Liver (tissue), 9 donors: ENCODE data around the gene CCDC9B. TPM values are rescaled to one million over a fixed set of nuclear protein-coding genes. Genes with fewer than 3 reads are reported as not detected.

Experiments used
- DNase-seq: peaks from one replicate; pipeline ENCODE4 v3.0.0-alpha.2; 2017; ENCODE audit warnings: low spot score
- H3K27ac ChIP-seq, 2 donors: one replicate each; pipeline ENCODE4 v1.7.0; 2013; ENCODE audit warnings: inconsistent platforms in 2 of 2, low read length in 2 of 2, control low read depth in 1 of 2, low read depth in 1 of 2, mild to moderate bottlenecking in 1 of 2
- H3K27me3 ChIP-seq, 4 donors: one replicate each; pipeline versions ENCODE4 v1.6.1 to v1.7.0; 2013; ENCODE audit warnings: low read length in 3 of 4, inconsistent platforms in 1 of 4, mild to moderate bottlenecking in 1 of 4, moderate library complexity in 1 of 4; ENCODE audit not compliant: control insufficient read depth in 4 of 4, insufficient read depth in 4 of 4
- H3K36me3 ChIP-seq, 4 donors: one replicate each; pipeline versions ENCODE4 v1.6.1 to v1.7.0; 2013; ENCODE audit warnings: low read length in 3 of 4, mild to moderate bottlenecking in 3 of 4, low read depth in 1 of 4, moderate library complexity in 1 of 4; ENCODE audit not compliant: control insufficient read depth in 4 of 4, insufficient read depth in 3 of 4
- H3K4me1 ChIP-seq, 4 donors: one replicate each; pipeline versions ENCODE4 v1.6.1 to v1.7.0; 2013; ENCODE audit warnings: low read length in 3 of 4, mild to moderate bottlenecking in 3 of 4, moderate library complexity in 1 of 4; ENCODE audit not compliant: control insufficient read depth in 4 of 4, insufficient read depth in 4 of 4
- H3K4me3 ChIP-seq, 3 donors: one replicate each; pipeline versions ENCODE4 v1.6.1 to v1.7.0; 2013; ENCODE audit warnings: low read length in 3 of 3, control low read depth in 1 of 3, low read depth in 1 of 3, mild to moderate bottlenecking in 1 of 3
- H3K9ac ChIP-seq, 2 donors: one replicate each; pipeline ENCODE4 v1.7.0; 2013; ENCODE audit warnings: low read length in 2 of 2, mild to moderate bottlenecking in 2 of 2, moderate library complexity in 2 of 2, control low read depth in 1 of 2, low read depth in 1 of 2
- H3K9me3 ChIP-seq, 4 donors: one replicate each; pipeline versions ENCODE4 v1.6.1 to v1.7.0; 2013; ENCODE audit warnings: low read length in 3 of 4; ENCODE audit not compliant: control insufficient read depth in 4 of 4
- ATF3 ChIP-seq: IDR thresholded peaks from 2 replicates; pipeline ENCODE4 v1.6.1; 2016; ENCODE audit warnings: antibody characterized with exemption
- CTCF ChIP-seq: fragments of 150-350 bp; IDR thresholded peaks from 2 replicates; pipeline ENCODE4 v1.5.1; 2017; ENCODE audit warnings: improper control_type of control experiment, low read depth, low read length; ENCODE audit not compliant: missing input control
- EGR1 ChIP-seq, 2 donors: IDR thresholded peaks; 2 replicates each; pipeline ENCODE4 v1.6.1; 2016 to 2018; ENCODE audit warnings: antibody characterized with exemption in 2 of 2, low read depth in 2 of 2
- FOXA1 ChIP-seq: IDR thresholded peaks from 2 replicates; pipeline ENCODE4 v1.6.1; 2016; ENCODE audit warnings: antibody characterized with exemption
- FOXA2 ChIP-seq: IDR thresholded peaks from 2 replicates; pipeline ENCODE4 v1.6.1; 2016; ENCODE audit warnings: antibody characterized with exemption
- GABPA ChIP-seq, 2 donors: IDR thresholded peaks in 1 of 2; conservative IDR thresholded peaks in 1 of 2; 2 replicates each; pipeline ENCODE4 v1.6.1; 2016; ENCODE audit warnings: antibody characterized with exemption in 2 of 2, mild to moderate bottlenecking in 1 of 2, moderate library complexity in 1 of 2
- HNF4A ChIP-seq, 2 donors: conservative IDR thresholded peaks; 2 replicates each; pipeline ENCODE4 v1.6.1; 2016; ENCODE audit warnings: antibody characterized with exemption in 2 of 2, mild to moderate bottlenecking in 2 of 2
- HNF4G ChIP-seq: IDR thresholded peaks from 2 replicates; pipeline ENCODE4 v1.6.1; 2016; ENCODE audit warnings: antibody characterized with exemption
- JUND ChIP-seq, 2 donors: IDR thresholded peaks; 2 replicates each; pipeline ENCODE4 v1.6.1; 2016; ENCODE audit warnings: antibody characterized with exemption in 2 of 2
- NR2F2 ChIP-seq: IDR thresholded peaks from 2 replicates; pipeline ENCODE4 v1.6.1; 2016; ENCODE audit warnings: antibody characterized with exemption
- RAD21 ChIP-seq, 2 donors: IDR thresholded peaks; 2 replicates each; pipeline ENCODE4 v1.6.1; 2016; ENCODE audit warnings: antibody characterized with exemption in 2 of 2, mild to moderate bottlenecking in 2 of 2
- REST ChIP-seq: IDR thresholded peaks from 2 replicates; pipeline ENCODE4 v1.6.1; 2016; ENCODE audit warnings: antibody characterized with exemption, mild to moderate bottlenecking
- RXRA ChIP-seq, 2 donors: IDR thresholded peaks; 2 replicates each; pipeline ENCODE4 v1.6.1; 2017 to 2018; ENCODE audit warnings: antibody characterized with exemption in 2 of 2, mild to moderate bottlenecking in 1 of 2
- SP1 ChIP-seq: IDR thresholded peaks from 2 replicates; pipeline ENCODE4 v1.6.1; 2018; ENCODE audit warnings: antibody characterized with exemption, mild to moderate bottlenecking
- TAF1 ChIP-seq: conservative IDR thresholded peaks from 2 replicates; pipeline ENCODE4 v1.6.1; 2016; ENCODE audit warnings: antibody characterized with exemption, mild to moderate bottlenecking
- YY1 ChIP-seq: IDR thresholded peaks from 2 replicates; pipeline ENCODE4 v1.6.1; 2016; ENCODE audit warnings: antibody characterized with exemption, mild to moderate bottlenecking
- WGBS: extraction: QIAGEN DNeasy Blood & Tissue Kit; methylation state at CpG from one replicate; pipeline ENCODE4 v1.1.7; 2013; 5-methylcytosine and 5-hydroxymethylcytosine counted together
- polyA plus RNA-seq, 2 donors: library from polyadenylated mRNA; stranded (reverse) in 1 of 2; unstranded in 1 of 2; fragments of 200-250 nt in 1 of 2; fragments of >200 nt in 1 of 2; fragmentation: Nextera tagmentation in 1 of 2; extraction: Ambion mirVana in 1 of 2; gene quantifications; one replicate each; pipeline versions ENCODE4 v1.2.1 to v1.2.3, GENCODE V29; 2013 to 2015
- total RNA-seq, 2 donors: library from RNA; depleted of rRNA; stranded (reverse); fragments of >200 nt; gene quantifications; one replicate each; pipeline ENCODE4 v1.2.3, GENCODE V29; 2014
- TF ChIP-seq, protein P1 (sequence below): IDR thresholded peaks from 2 replicates; pipeline ENCODE4 v1.6.1; 2016; ENCODE audit warnings: antibody characterized with exemption
- TF ChIP-seq, protein P2 (sequence below): IDR thresholded peaks from 2 replicates; pipeline ENCODE4 v1.6.1; 2016; ENCODE audit warnings: antibody characterized with exemption
- donor health status: healthy.
- donor health status: healthy.
- donor health status: healthy.
- donor health status: healthy.
- donor health status: healthy.

Gene CCDC9B
- total and polyA plus RNA-seq, 4 donors = 0.43 to 4.4 (median 0.73) TPM

- Histone ChIP-seq H3K4me1 (peaks cover 6 to 24% (median 13%) of the 10 kb centered on the region in 4 donors), H3K4me3 (no peak overlapping the region), H3K36me3 (no peaks in the 10 kb centered on the region), H3K27ac (no peak overlapping the region), H3K9me3 (no peaks in the 10 kb centered on the region), H3K9ac (no peak overlapping the region), H3K27me3 (no peaks in the 10 kb centered on the region)
- TF ChIP-seq HNF4G (no peak), JUND (IDR thresholded peaks at IDR 0.05) (no peak), GABPA (IDR thresholded peaks at IDR 0.05 in 1 of 2, conservative IDR thresholded peaks at IDR 0.05 in 1 of 2) (no peak), RAD21 (IDR thresholded peaks at IDR 0.05) (no peak), NR2F2 (no peak), FOXA2 (no peak), SP1 (no peak), EGR1 (IDR thresholded peaks at IDR 0.05; ENCODE audit: low read depth in 2 of 2) (no peak), REST (no peak), HNF4A (conservative IDR thresholded peaks at IDR 0.05) (no peak), TAF1 (no peak), RXRA (IDR thresholded peaks at IDR 0.05) (no peak), CTCF (no peak), FOXA1 (no peak), YY1 (no peak), ATF3 (no peak)
- TF ChIP-seq, protein P1, sequence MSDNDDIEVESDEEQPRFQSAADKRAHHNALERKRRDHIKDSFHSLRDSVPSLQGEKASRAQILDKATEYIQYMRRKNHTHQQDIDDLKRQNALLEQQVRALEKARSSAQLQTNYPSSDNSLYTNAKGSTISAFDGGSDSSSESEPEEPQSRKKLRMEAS = no peak
- TF ChIP-seq, protein P2, sequence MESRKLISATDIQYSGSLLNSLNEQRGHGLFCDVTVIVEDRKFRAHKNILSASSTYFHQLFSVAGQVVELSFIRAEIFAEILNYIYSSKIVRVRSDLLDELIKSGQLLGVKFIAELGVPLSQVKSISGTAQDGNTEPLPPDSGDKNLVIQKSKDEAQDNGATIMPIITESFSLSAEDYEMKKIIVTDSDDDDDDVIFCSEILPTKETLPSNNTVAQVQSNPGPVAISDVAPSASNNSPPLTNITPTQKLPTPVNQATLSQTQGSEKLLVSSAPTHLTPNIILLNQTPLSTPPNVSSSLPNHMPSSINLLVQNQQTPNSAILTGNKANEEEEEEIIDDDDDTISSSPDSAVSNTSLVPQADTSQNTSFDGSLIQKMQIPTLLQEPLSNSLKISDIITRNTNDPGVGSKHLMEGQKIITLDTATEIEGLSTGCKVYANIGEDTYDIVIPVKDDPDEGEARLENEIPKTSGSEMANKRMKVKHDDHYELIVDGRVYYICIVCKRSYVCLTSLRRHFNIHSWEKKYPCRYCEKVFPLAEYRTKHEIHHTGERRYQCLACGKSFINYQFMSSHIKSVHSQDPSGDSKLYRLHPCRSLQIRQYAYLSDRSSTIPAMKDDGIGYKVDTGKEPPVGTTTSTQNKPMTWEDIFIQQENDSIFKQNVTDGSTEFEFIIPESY = no peak
- DNase-seq = no peak
- 87% methylated on average over 6 of the region's 6 CpGs for WGBS
Measured at GRCh38 chr15:40364251-40364650, 23.5 kb upstream of the CCDC9B start.
